Measurements from ENCODE around the gene DLG2.

The DLG2 gene

GRCh38 chr11:85541683-85542082 lies 85.5 kb downstream of the DLG2 start:
- no peak for DNase-seq

DNA sequence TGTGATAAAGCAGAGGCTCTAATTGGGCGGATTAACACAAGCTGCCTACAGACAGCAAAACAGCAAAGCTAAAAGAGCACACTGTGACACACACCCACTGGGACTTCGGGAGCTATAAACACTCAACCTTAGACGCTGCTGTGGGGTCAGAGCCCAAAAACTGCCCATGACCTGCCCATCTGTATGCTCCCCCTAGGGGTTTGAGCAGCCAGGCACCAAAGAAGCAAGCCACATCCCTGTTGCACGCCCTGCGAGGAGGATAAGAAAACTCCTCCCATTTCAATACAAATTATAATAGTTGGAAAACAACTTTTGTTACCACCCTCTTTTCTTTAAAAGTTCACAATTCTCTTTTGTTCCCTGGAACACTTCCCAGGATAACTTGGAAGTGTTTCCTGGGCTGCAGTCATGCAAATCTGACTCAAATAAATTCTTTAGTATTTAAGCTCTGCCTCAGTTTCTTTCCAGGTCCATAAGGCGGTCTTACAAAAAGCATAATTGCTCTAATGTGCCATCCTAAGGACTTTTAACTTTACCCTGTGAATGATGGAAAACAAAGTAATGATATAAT lies 86.4 kb downstream of the DLG2 start:
- no peak for DNase-seq

- DNase-seq: no peak
Observed at GRCh38 chr11:85540181-85540580, 87.0 kb downstream of the DLG2 start.

DNA sequence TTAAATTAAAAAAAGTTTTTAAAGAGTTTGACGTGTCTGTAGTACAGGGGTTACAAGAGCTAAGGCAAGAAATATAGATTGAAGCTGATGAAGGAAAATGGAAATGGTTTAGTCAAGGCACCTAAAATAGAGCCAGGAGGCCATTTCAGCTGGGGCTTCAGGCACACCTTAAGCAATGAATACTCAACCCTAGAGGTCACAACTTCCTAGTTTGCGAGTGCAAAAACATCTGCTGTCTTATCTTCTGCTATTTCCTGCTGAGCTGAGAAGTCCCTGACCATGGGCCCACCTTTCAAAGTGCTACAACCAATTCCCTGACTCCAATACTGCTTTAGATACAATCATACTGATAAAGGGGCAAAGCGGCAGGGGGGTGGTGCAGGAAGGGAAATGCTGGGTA lies 87.4 kb downstream of the DLG2 start:
- no peak for DNase-seq

GRCh38 chr11:85539029-85539689 lies 88.0 kb downstream of the DLG2 start:
- no peak for DNase-seq

DNA sequence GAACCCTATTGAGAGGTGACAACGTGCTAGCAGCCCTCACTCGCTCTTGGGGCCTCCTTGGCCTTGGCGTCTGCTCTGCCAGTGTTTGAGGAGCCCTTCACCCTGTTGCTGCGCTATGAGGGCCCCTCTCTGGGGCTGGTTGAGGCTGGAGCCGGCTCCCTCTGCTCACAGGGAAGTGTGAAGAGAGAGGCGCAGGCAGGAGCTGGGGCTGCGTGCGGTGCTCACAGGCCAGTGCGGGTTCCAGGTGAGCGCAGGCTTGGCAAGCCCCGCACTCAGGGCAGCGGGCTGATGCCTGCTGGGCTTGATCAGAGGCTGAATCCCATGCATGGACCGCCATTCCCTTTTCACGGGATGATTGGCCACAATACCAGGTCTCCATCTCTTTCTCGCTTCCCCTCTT lies 90.7 kb downstream of the DLG2 start:
- DNase-seq: no peak

- no peak for DNase-seq
Observed at GRCh38 chr11:85534806-85535205, 92.3 kb downstream of the DLG2 start.

- DNase-seq: no peak
Observed at GRCh38 chr11:85531191-85531897, 95.8 kb downstream of the DLG2 start.

DNA sequence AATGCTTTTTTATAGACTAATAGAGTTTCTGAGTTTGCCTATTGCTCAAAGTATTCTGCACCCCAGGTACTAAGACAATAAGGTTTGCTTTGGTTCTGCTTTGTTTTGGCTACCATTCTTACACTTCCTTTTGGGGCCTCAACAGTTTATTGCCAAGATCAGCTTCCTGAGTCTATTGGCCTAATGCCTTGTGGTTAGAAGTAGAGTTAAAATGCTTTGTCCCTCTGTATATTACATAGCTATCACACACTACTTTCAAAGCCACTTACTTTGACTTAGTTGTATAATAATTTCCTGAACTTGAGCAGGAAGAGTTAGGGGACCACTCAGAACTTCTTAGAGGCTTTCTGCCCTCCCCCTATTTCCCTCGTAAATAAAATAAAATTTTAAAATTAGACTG lies 96.5 kb downstream of the DLG2 start:
- DNase-seq: no peak

- no peak for DNase-seq
Observed at GRCh38 chr11:85526564-85526963, 100.6 kb downstream of the DLG2 start.

GRCh38 chr11:85525686-85526085 lies 101.5 kb downstream of the DLG2 start:
- DNase-seq: no peak

- no peak for DNase-seq
Observed at GRCh38 chr11:85517272-85517671, 109.9 kb downstream of the DLG2 start.

GRCh38 chr11:85495918-85496317 lies 131.2 kb downstream of the DLG2 start:
- DNase-seq: no peak

DNA sequence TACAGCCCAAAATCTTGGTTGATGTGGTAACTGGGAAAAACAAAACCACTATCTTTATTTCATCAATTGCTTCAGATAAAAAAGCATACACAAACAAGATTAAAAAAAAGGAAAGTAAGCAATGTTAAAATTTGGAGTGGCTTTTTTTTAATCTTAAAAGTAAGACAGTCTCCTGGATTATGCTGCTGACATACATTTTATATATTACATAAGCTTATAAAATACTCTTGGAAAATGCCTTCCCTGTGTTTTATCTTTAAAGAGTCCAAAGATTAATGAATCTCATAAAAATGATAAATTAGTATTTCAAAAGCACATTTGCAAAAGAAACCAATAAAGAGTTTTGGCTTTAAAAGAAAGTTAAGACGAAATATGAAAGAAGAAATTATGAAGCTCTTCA lies 132.7 kb downstream of the DLG2 start:
- DNase-seq: no peak

- no peak for DNase-seq
Observed at GRCh38 chr11:85485902-85486301, 141.2 kb downstream of the DLG2 start.

DNA sequence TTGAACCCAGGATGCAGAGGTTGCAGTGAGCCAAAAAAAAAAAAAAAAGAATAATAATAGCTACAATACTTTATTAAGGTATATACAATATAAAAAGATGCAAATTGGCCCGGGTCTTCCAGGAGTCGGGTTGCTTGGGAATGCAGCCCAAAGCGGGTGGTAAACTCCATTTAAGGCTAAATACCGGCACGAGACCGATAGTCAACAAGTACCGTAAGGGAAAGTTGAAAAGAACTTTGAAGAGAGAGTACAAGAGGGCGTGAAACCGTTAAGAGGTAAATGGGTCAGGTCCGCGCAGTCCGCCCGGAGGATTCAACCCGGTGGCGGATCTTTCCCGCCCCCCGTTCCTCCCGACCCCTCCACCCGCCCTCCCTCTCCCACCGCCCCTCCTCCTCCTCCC lies 143.3 kb downstream of the DLG2 start:
- no peak for DNase-seq

DNA sequence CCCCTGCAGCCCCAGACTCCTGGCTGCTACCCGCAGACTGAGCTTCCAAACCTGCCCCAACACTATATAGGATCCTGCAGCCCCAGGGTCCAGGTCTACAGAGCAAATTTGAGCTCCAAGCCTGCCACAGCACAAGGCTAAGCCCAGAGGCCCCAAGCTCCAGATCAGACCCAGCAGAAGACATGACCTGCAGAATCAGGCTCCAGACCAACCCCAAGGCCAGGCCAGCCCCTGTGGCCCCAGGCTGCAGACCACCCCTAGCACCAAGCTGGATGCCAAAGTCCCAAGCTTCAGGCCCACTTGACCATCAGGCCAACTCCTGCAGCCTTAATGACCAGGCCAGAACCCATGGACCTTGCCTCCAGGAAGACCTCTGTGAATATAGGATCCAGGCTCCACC lies 145.3 kb downstream of the DLG2 start:
- no peak for DNase-seq

GRCh38 chr11:85475660-85476517 lies 151.3 kb downstream of the DLG2 start:
- no peak for DNase-seq

DNA sequence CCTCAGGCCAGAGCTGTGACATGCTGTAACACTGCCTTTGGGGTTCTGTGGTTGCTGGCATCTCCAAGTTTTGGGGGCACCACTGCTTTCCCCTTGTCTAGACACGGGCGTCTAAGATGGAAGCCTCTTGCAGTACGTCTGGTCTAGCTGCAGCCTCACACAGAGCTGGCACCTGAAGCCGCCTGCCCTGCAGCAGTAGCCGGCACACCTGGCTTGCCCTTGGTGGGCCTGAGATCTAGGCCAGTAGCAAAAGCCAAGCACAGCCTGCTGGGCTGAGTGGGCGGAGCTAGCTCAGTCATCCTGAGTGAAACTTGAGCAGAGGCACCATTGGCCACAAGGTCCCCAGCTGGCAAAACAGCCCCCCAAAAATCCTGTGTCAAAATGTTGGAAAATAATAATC lies 154.2 kb downstream of the DLG2 start:
- no peak for DNase-seq

GRCh38 chr11:85464283-85464682 lies 162.9 kb downstream of the DLG2 start:
- DNase-seq: no peak

GRCh38 chr11:85459304-85459703 lies 167.8 kb downstream of the DLG2 start:
- DNase-seq: no peak

GRCh38 chr11:85444479-85444878 lies 182.7 kb downstream of the DLG2 start:
- no peak for DNase-seq

GRCh38 chr11:85440273-85440672 lies 186.9 kb downstream of the DLG2 start:
- no peak for DNase-seq

GRCh38 chr11:85438328-85438727 lies 188.8 kb downstream of the DLG2 start:
- DNase-seq: no peak

Data from activated CD8-positive, alpha-beta memory T cell treated with anti-CD3 and anti-CD28 coated beads for 24 hours (primary cell).